ENCODE results near the gene LAPTM4A. TPM values are rescaled to one million over a fixed set of nuclear protein-coding genes. Genes with fewer than 3 reads are reported as not detected.

The LAPTM4A gene
- total RNA-seq, 2 experiments from 2014 or later, result 8.4 to 26.2 TPM

GRCh38 chr2:20042531-20042930, 8.9 kb downstream of the LAPTM4A start:
- Histone ChIP-seq H3K79me2 (ENCODE audit: insufficient read depth, low read depth, low read length) (peaks cover 59% of the 10 kb centered on the region), H3K9me3 (ENCODE audit: low read length) (no peaks in the 10 kb centered on the region), H3K27ac (ENCODE audit: low read depth, low read length, poor library complexity, severe bottlenecking) (no peak overlapping the region), H2AFZ (ENCODE audit: low read length) (no peak overlapping the region), H3K4me2 (ENCODE audit: low read length) (no peak overlapping the region), H3K4me3 (ENCODE audit: low read depth, low read length, poor library complexity, severe bottlenecking) (no peak overlapping the region), H3K36me3 (ENCODE audit: insufficient read depth, low read length) (peaks cover 51% of the 10 kb centered on the region), H3K9me2 (ENCODE audit: insufficient read depth, low read length) (no peaks in the 10 kb centered on the region), H4K20me1 (ENCODE audit: insufficient read depth, low read length) (no peaks in the 10 kb centered on the region), H3K4me1 (ENCODE audit: insufficient read depth, low read length, poor library complexity, severe bottlenecking) (no peaks in the 10 kb centered on the region)
- BruUV-seq (replicated peaks), result no TSS peak
- DNase-seq (ENCODE audit: low spot score), result no peak
- ChIA-PET POLR2A (interaction anchor here (1.1 to 1.2 kb wide), 2 partner anchors 9 to 14 kb away, joined by 4 to 6 read pairs; partner anchors contain the start of gene LAPTM4A), CTCF (ENCODE audit: unreplicated experiment) (no interaction called here)
- intact Hi-C loops (cut with micrococcal nuclease; ENCODE audit: unreplicated experiment), result no loop called here
- TF ChIP-seq EZH2phosphoT487 (IDR thresholded peaks at IDR 0.05; ENCODE audit: borderline replicate concordance, low read depth, low read length) (no peak), CTCF (conservative IDR thresholded peaks at IDR 0.05; ENCODE audit: low read length) (no peak)

GRCh38 chr2:20040489-20041172, 10.8 kb downstream of the LAPTM4A start:
- Histone ChIP-seq H3K9me3 (ENCODE audit: low read length) (no peaks in the 10 kb centered on the region), H3K9me2 (ENCODE audit: insufficient read depth, low read length) (no peaks in the 10 kb centered on the region), H3K4me3 (ENCODE audit: low read depth, low read length, poor library complexity, severe bottlenecking) (no peak overlapping the region), H4K20me1 (ENCODE audit: insufficient read depth, low read length) (no peaks in the 10 kb centered on the region), H3K36me3 (ENCODE audit: insufficient read depth, low read length) (peaks cover 67% of the 10 kb centered on the region), H3K27ac (ENCODE audit: low read depth, low read length, poor library complexity, severe bottlenecking) (no peak overlapping the region), H3K4me2 (ENCODE audit: low read length) (no peak overlapping the region), H3K79me2 (ENCODE audit: insufficient read depth, low read depth, low read length) (peaks cover 43% of the 10 kb centered on the region), H3K4me1 (ENCODE audit: insufficient read depth, low read length, poor library complexity, severe bottlenecking) (peaks cover 15% of the 10 kb centered on the region), H2AFZ (ENCODE audit: low read length) (no peak overlapping the region)
- intact Hi-C loops (cut with micrococcal nuclease; ENCODE audit: unreplicated experiment), result no loop called here
- DNase-seq (ENCODE audit: low spot score), result no peak
- ChIA-PET CTCF (ENCODE audit: unreplicated experiment) (no interaction called here), POLR2A (interaction anchor here (1.1 kb wide), 1 partner anchor 26 kb away, joined by 3 read pairs; no protein-coding TSS in a partner anchor)
- no peak for TF ChIP-seq EZH2phosphoT487 (IDR thresholded peaks at IDR 0.05; ENCODE audit: borderline replicate concordance, low read depth, low read length)
- no TSS peak for BruUV-seq (replicated peaks)

- H3K9me2 ChIP-seq (ENCODE audit: insufficient read depth, low read length), result no peaks in the 10 kb centered on the region
- POLR2A ChIA-PET, result interaction anchor here (0.7 to 2.9 kb wide), 9 partner anchors 9 to 579 kb away, joined by 3 to 32 read pairs (median 3); partner anchors contain the start of gene LAPTM4A
- no peaks in the 10 kb centered on the region for H3K9me3 ChIP-seq (ENCODE audit: low read length)
- H3K79me2 ChIP-seq (ENCODE audit: insufficient read depth, low read depth, low read length), result peaks cover 16% of the 10 kb centered on the region; the same call in 1 of the 2 replicates
- H3K4me2 ChIP-seq (ENCODE audit: low read length), result no peak overlapping the region
- CTCF ChIA-PET (ENCODE audit: unreplicated experiment), result interaction anchor here (1.4 kb wide), 1 partner anchor 14 kb away, joined by 5 read pairs; the partner anchor contains the start of gene LAPTM4A
- H3K4me1 ChIP-seq (ENCODE audit: insufficient read depth, low read length, poor library complexity, severe bottlenecking), result peaks cover 15% of the 10 kb centered on the region
- H3K36me3 ChIP-seq (ENCODE audit: insufficient read depth, low read length), result peaks cover 86% of the 10 kb centered on the region
- no peak overlapping the region for H3K27ac ChIP-seq (ENCODE audit: low read depth, low read length, poor library complexity, severe bottlenecking)
- no peak overlapping the region for H3K4me3 ChIP-seq (ENCODE audit: low read depth, low read length, poor library complexity, severe bottlenecking)
- TF ChIP-seq EZH2phosphoT487 (IDR thresholded peaks at IDR 0.05; ENCODE audit: borderline replicate concordance, low read depth, low read length) (no peak), CTCF (conservative IDR thresholded peaks at IDR 0.05; ENCODE audit: low read length) (no peak)
- no TSS peak for BruUV-seq (replicated peaks)
- no peaks in the 10 kb centered on the region for H4K20me1 ChIP-seq (ENCODE audit: insufficient read depth, low read length)
- H2AFZ ChIP-seq (ENCODE audit: low read length), result no peak overlapping the region
- no peak for DNase-seq (ENCODE audit: low spot score)
- intact Hi-C loops (cut with micrococcal nuclease; ENCODE audit: unreplicated experiment), result no loop called here
Observed at GRCh38 chr2:20037660-20038059, 13.8 kb downstream of the LAPTM4A start.

Data from OCI-LY7 (cell line).